TTC549 (cell line): ENCODE results near the gene OXNAD1.
A peak's percentile ranks its signal among the peaks of the same experiment; 100 is the strongest.

Experiments
- FAIRE-seq: peaks from 2 replicates; lab custom pipeline; 2012; peaks lifted over from hg19 to GRCh38; lab: Jason Lieb, UNC

OXNAD1 gene

GRCh38 chr3:16279010-16279801 lies 14.2 kb downstream of the OXNAD1 start:
- no peak for FAIRE-seq

- no peak for FAIRE-seq
Measured at GRCh38 chr3:16280671-16281070, 15.7 kb downstream of the OXNAD1 start.

DNA sequence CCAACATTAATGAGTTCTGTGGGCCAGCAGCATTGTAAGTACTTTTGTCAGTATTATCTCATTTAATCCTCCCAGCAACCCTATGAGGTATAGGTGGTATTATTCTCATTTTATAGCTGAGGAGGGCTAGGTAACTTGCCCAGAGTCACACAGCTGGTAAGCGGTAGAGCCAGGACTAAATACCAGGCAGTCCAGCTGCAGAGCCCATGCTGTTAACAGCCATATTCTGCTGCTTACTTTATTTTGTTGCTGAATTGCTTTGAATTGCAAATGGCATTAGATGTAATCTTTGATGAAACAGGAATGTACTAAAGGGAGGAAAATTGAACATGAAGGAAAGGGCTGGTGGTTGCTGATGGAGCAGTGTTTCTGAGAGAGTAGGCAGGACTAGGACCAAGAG lies 19.6 kb downstream of the OXNAD1 start:
- no peak for FAIRE-seq

DNA sequence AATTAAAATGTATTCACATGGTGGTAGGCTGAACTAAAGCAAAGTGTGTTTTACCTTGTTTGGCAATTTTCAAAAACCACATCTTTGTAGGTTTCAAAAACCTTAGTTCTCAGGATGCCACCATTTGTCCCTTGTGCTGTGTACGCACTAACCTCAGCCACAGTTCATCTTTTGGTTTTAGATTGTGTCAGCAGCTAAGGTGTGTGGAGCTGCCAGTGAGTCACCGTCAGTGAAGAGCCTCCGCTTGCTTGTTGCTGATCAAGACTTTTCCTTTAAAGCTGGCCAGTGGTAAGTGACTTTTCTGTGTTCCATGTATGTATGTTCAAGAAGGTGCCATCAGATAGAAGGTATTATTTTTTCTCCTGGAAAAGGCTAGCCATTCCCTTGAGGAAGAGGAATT lies 21.1 kb downstream of the OXNAD1 start:
- no peak for FAIRE-seq

- no peak for FAIRE-seq
Measured at GRCh38 chr3:16286751-16287543, 21.9 kb downstream of the OXNAD1 start.

DNA sequence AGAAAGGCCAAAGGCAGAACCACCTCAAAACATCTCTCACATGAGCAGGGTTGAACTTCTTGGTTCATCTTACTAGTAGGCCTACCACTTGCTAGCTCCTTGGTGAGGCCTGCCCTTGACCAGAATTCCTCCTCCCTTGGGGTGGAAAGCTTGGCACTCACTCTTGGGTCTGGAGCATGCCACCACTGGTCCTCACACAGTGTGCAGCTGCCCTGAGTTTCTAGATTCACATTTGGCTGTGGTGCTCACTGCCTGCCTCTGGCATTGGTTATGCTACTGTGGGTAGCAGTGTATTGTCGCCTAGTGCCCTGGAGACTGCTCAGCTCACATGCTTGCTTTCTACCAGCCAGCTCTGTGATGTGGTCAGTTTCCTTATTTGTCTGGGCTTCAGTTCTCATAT lies 23.7 kb downstream of the OXNAD1 start:
- no peak for FAIRE-seq

DNA sequence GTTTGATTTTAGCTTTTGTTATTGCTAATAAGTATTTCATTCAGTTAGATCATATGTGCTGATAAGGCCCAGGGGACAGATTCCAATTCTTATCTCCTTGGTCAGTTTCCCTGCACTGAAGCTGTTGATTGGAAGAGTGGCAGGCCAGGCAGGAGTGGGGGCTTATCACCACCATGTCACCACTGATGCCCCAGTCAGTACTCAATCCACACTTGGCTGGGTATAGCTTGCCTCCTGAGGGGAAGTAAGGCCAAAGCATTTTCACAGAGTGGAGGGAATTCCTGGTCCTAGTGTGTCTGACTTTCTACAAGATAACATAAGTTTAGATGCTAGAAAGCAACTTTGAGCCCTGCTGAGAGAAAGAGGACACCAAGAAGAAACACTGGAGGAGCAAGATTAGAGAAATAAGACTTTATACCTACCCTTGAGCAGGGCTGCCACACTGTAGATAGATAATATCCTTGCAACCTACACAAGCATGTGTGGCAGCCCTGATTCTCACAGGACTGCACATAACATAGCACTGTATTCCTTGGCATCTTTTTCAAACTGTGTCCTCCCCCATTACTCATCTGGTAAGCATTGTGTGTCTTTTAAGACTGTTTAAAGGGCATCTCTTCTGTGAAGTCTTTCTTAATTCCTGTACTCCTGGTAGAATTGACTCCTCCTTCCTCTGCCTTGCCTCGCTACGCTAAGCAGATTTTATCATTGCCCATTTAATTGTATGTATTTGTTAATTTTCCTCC lies 24.3 kb downstream of the OXNAD1 start:
- no peak for FAIRE-seq

GRCh38 chr3:16290007-16290826 lies 25.2 kb downstream of the OXNAD1 start:
- FAIRE-seq = peak; percentile 84

DNA sequence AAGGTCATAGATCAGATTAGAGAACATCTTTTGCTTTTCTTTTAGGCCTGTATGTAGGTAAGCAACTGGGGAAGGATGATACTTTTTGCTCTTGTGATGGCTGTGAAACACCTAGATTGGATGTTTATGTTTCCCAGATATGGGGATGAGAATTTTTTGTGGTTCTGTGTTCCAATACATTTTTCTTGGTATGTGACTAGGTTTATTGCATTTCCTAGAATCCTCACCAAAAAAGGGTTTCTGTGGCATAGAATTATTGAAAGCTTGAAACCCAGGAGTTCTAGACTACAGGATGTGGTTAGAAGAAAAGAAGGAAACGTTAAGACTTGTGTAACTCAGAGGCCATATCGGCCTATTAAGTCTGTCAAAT lies 25.8 kb downstream of the OXNAD1 start:
- no peak for FAIRE-seq

GRCh38 chr3:16294844-16295243 lies 29.8 kb downstream of the OXNAD1 start:
- FAIRE-seq = no peak

DNA sequence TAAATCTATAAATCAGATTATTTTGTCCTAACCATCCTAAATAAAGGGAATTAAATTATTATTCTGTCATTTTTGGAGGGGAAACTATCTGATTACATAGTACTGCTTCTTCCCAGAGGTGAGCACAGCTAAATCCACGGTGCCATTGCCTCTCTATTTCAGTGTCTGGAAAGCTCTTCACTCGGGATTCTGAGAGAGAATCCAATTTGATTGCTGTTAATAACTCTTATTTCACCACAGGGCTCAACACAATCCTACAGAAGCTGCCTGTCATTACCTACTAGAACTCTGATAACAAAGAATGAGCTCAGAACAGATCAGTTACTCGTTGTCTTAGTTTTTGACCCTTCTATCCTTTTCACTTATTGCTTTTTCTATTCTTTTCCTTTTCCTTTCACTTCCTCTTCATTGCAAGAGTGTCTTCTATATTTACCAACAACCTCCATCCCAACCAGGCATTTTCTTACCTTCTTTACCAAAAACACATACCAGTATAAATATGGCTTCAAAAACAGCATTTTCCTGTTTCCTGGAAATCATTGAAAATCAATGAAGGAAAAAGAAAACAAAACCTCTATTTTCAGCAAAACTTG lies 30.4 kb downstream of the OXNAD1 start:
- no peak for FAIRE-seq

DNA sequence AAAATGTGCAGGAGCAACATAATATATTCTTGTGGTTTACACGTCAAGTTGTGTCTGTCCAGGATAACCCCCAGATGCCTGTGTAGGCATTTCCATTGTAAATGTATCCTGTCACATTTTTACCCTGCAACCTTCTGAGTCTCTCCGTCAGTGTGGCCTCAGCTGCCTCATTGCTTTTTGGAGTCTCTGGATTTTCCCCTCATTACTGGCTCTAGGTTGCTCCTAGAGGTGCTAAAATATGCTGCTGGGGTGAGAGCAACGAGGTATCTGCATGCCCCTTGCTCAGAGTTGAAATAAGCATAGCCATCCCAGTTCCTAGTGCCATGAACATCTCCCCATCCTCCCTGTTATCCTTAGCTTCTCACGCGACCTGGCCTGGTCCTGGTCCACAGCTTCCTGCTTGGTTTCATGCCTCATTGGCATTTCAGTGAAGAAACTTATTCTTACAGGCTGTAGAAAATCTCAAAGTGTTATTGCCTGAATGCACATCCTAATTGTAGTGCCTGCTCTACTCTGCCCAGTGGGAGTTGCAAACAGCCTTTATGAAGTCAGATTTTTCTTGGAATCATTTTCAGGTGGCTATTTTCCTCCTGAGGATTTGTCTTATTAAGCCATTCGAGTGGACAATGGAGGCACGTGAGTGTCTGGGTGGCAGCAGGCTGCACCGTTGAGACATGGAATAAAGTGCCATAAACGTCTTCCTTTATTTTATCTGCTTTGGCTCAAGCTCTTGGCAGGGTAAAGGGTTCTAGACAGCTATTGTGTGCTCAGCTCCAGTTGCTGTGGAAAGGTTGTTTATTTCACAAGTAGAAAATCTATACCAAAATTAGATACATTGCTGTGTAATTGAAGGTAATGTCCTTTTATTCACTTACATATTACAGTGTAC lies 33.2 kb downstream of the OXNAD1 start:
- FAIRE-seq = no peak

DNA sequence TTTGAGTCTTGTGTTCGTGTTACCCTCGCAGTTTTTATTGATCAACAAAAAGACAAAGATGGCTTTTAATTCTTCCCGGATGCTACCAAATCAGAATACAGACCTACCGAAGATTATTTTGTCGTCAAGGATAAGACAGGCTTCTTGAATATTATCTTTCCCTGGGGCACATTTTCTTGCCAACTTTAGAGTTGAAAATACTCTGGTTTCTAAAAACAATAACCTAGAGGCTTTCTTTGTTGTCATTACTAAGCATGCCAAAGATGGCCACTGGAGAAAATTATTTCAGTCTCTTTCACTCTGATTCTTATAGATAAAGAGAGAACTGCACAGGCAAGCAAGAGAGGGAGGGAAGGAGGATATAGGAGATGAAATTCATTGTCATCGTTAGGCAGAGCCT lies 33.9 kb downstream of the OXNAD1 start:
- FAIRE-seq = no peak

- no peak for FAIRE-seq
Measured at GRCh38 chr3:16299746-16300145, 34.7 kb downstream of the OXNAD1 start.

- no peak for FAIRE-seq
Measured at GRCh38 chr3:16300307-16300706, 35.3 kb downstream of the OXNAD1 start.

- FAIRE-seq = no peak
Measured at GRCh38 chr3:16300881-16301359, 35.9 kb downstream of the OXNAD1 start.

DNA sequence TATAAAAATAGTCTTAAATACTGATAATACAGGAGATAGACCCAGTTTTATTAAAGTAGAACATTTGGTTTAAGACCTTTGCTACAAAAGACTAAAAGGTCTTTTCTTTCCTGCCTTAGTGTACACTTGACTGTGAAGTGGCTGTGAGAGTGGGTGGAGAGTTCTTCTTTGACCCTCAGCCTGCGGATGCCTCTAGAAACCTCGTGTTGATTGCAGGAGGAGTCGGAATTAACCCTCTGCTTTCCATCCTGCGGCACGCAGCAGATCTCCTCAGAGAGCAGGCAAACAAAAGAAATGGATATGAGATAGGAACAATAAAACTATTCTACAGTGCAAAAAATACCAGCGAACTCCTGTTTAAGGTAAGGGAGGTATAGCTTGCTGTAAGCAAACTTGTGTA lies 36.5 kb downstream of the OXNAD1 start:
- no peak for FAIRE-seq

- no peak for FAIRE-seq
Measured at GRCh38 chr3:16302082-16302631, 37.1 kb downstream of the OXNAD1 start.

DNA sequence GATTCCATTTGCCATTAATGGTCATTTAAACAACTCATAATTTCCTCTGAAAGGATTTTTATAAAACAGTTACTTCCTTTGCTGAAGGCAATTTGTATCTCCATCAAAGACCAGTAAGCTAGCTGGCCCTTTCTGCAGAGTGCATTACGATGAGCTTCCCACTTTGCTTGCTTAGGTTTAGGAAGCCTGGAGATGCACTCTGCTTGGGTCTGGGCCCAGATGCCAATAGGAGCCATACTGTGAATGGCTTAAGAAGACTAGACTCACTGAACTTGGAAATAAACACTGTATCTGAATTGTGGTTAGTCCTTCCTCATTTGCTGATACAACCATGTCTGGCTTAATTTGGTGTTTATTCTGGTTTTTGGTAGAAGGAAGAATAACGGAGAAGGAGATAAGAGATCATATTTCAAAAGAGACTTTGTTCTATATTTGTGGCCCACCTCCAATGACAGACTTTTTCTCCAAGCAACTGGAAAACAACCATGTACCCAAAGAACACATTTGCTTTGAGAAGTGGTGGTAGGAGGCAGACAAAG lies 38.1 kb downstream of the OXNAD1 start:
- FAIRE-seq = no peak
